SHP77 treated with DMSO at 0.1 percent for 48 hours (cell line): ENCODE results near the gene NSUN2.
"Not testable (repeated sequence)": the region's sequence is repeated elsewhere in the genome, so short reads cannot be mapped to it uniquely, and the experiment has no call there.

Source experiments
- DNase-seq: peaks from one replicate; lab custom pipeline; 2025; lab: John Stamatoyannopoulos, UW

NSUN2 gene

DNA sequence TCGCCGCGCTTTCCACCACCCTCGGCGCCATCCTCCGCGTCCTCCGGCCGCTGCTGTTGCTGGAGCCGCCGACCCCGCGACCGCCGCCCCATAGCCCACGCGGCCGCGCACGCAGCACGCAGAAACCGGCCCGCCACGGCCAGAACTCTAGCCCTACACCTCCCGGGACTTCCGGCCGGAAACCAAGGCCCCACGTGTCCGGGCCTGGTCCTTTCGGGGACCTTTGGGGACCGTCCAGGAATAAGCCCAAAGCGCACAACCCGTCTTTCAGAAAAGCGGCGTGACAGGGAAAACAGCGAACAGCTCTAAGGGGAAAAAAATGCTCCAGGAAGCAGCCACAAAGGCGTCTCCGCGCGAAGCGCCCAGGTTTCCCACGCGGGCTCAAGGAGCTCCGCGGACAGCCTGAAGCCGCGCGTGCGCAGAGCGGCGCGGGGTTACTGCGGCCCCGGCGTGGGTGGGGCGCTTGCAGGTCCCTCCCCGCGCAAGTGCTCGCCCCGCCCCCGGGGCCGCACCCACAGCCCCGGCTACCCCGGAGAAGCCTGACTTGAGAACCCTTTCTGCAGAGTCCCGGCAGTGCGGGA is at the start of gene NSUN2, which contains the start of gene SRD5A1:
NSUN2 (minus strand) TSS at position 157 of the 581 bp plus-strand sequence; CDS start at position 92, 65 bp downstream.
SRD5A1 (plus strand) TSS at position 553 of the 581 bp plus-strand sequence. CDS start 137 bp downstream, outside the sequence.
- peak; percentile 84 for DNase-seq

GRCh38 chr5:6682239-6682638 is 49.4 kb upstream of the NSUN2 start:
- DNase-seq: no peak

DNA sequence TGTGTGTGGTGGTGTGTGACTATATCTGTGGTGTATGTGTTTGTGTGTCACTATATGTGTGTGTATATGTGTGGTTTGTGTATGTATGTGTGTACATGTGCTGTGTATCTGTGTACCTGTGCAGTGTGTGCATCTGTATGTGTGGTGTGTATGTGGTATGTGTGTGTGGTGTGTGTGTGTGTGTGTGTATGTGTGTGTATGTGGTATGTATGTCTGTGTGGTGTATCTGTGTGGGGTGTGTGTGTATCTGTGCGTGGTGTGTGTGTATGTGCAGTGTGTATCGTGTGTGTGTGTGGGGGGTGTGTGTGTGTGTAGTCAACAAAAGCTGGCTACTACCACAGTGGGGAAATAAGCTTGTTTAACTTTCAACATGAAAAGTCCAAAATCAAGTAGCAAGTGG is 48.8 kb upstream of the NSUN2 start:
- no peak for DNase-seq

DNA sequence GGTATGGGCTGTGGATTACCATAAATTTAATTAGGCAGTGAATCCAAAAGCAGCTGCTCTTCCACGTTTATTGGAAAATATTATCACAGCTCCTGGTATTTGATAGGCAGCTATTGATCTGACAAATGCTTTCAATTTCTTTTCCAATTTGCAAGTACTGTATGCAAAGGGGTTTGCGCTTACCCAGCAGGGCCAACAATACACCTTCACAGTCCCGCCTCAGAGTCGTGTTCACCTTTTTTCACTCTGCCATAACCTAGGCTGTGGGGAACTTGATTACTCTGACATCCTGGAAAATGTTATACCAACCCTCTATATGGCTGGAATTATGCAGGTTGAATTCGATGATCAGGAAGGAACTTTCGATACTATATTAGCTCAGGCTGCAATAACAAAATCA is 48.1 kb upstream of the NSUN2 start:
- DNase-seq: no peak

- DNase-seq: no peak
These were observed 45.5 kb upstream of the NSUN2 start for GRCh38 chr5:6678385-6678784.

DNA sequence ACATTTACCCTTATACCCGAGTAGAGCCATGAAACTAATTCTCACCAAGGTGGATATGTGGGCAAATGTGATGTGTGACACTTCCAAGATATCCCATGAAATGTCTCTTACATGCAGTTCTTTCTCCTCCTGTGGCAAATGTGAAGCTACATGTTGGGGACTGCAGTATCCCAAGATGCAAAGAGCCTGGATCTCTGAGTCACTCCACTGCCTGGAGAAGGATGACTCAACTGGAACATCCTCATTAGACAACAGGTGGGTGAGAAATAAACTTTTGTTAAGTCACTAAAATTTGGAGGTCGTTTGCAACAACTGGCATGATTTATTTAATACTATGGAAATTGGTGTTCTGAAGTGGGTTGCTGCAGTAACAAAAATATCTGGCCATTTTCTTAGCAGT is 43.9 kb upstream of the NSUN2 start:
- no peak for DNase-seq

GRCh38 chr5:6675784-6676491 is 43.1 kb upstream of the NSUN2 start:
- DNase-seq: no peak

DNA sequence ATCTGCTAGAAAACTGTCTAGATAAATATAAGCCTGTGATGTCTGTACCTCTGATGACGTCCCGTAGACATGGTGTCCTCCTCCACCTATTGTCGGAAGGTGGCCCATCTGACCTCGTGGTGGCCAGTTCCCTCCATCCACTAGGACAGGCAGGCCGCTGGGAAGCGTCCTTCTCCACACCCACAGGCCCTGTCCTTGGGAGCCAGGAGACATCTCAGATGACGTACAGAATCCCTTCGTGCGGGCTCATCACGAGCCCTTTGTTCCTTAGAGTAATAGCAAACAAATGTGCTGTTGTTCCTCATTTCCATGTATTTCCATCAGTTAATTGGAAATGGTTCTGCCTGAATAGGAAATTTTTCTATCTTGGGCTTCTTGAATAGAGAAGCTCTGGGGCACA is 42.0 kb upstream of the NSUN2 start:
- no peak for DNase-seq

- peak; percentile 31 for DNase-seq
These were observed 41.6 kb upstream of the NSUN2 start for GRCh38 chr5:6674421-6674820.

DNA sequence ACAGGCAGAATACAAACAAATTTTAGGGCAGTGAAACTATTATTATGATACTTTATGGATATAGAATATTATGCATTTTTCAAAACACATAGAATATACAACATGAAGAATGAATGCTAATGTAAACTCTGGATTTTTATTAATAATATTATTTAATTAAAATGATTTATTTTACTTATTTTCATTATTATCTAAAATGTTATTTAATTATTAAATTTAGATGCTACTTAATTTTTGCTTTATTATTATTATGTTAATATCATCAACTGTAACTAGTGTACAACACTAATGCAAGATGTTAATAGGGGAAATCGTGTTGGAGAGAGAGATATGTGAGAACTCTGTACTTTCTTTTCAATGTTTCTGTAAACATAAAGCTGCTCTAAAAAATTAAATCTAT is 41.1 kb upstream of the NSUN2 start:
- DNase-seq: no peak

DNA sequence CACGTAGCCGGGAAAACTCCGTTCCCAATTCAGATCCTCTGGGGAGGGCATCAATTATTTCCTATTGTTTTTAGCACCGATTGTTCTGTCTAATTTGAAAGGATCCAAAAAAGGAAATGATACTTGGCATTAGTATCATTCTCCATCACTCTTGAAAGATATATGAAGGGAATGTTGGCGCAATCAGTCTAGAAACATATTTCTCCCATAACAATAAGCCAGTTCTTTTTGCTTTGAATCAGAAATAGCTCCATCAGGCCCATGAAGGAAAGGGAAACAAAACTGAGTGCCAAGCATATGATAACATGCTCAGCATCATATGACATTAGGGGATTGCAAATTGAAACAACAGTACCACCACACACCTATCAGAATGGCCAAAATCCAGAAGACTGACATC is 40.2 kb upstream of the NSUN2 start:
- DNase-seq: no peak

DNA sequence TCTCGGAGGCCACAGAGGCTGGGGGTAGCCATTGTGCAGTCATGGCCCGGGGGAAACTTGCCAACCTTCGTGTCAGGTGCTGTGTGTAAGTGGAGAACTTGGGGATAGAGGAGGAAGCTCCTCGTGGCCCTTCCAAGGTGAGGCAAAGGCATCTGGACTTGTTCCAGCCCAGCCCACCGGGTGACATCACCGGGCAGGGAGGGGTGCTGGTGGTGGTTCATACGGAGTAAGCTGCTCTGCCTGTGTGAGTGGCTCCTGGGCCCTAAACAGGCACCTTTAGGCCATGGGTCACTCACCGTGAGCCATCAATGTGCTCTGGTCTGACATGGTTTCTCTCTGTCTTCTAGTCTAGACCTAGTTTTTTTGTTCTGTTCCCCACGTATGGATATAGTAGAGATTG is 35.9 kb upstream of the NSUN2 start:
- not testable (repeated sequence) for DNase-seq

DNA sequence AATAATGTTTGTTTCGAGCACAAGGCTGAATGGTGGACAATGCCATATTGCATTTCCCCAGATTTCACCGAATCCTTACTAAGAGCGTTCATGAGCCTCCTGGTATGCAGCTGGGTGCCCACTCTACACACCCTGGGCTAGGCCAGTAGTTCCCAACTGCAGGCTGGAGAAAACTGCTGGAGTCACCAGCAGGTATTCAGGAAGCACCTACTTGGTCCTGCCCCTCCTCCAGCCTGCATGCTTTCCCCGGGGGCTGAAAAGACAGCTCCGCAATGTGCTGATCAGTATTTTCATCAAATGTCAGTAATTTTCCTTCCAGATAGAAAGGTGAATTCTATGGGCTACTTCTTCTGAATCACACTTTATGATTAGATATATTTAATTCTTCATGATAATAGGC is 34.8 kb upstream of the NSUN2 start:
- DNase-seq: no peak

DNA sequence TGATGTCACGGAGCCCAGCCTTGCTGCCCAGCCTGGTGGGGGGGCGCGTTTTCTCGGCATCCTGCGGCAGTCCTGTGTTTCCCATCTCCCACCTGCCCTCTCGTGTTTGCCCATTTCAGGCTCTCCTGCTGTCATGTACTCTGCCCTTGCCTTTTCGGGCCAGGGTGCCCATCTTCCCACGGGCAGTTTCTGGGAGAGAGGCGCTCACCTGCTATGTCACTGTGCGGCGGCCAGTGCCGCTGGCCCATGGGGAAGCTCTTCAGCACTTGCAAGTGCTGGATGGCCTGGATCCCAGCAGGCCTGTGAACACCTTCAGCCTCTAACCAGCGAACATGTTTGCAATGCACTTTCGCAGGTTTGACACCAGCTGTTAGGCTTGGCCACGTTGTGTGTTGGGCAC is 33.9 kb upstream of the NSUN2 start:
- no peak for DNase-seq

- no peak for DNase-seq
These were observed 27.8 kb upstream of the NSUN2 start for GRCh38 chr5:6660688-6661087.

DNA sequence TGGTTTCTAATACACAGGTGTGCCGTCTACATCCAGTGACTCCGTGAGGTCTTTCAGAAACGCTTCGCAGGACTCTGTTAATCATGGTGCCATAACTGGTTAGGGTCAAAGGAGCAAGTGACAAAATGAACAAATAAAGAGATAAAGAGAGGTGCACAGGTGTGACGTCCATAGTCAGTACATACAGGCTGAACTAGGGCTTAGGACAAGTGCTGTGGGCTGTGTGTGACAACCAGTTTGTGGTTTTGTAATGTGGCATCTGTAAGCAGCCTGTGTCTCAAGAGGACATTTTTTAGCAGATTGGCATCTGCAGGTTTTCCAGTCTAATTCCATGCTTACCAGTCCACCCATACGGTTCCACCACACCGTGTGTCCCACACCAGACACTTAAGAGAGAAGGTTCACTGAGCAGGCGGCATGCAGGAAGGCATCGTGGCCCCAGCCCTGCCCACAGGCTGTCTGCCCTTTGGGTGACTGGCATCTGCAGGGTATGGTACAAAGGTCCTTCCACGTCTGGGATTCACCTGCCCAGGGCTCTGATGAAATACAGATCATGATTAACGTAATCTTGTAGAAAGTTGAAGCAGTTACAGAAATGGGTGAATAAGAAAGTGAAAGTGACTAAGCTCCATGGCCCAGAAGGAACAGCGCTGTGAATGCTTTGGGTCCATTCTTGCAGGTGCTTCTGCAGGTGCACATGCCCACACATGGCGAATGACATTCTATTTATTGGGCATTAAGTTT is 27.3 kb upstream of the NSUN2 start:
- no peak for DNase-seq

GRCh38 chr5:6656680-6657079 is 23.8 kb upstream of the NSUN2 start:
- no peak for DNase-seq

DNA sequence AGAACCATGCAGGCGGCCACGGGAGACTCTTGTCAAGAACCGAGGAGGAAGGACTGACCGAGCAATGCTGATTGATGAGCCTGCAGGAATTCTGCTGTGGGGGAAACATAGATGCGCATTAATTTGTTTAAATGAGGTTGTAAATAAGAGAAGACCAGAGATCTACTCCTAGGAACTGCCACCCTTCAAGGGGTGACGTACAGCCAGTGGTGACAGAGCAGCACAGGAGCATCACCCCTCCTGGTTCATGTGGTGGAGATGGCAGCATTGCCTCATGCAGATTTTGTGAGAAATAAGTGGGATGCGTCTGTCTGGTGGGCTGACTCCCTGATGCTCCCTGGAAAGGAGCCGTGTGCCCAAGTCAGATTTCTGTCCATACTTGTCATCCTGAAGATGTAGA is 22.6 kb upstream of the NSUN2 start:
- DNase-seq: no peak

DNA sequence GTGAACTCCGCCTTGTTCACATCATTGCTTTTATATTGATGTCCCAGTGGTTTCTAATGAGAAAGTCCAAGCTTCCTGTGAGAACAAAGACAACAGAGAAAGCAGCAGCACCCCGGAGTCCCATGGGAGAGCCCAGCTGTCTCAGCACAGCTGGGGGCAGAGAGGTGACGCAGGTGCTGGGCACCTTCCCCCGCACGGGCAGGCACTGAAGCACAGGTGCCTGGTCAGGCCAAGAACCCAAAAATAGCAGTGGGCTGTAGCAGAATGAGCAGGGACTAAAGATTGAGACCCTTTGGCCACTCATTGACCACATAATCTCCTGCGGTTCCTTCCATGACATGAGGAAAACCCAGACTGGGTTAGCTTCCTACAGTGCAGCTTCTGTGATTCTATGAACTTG is 19.2 kb upstream of the NSUN2 start:
- DNase-seq: no peak

- DNase-seq: no peak
These were observed 16.8 kb upstream of the NSUN2 start for GRCh38 chr5:6649681-6650080.

- DNase-seq: no peak
These were observed 16.3 kb upstream of the NSUN2 start for GRCh38 chr5:6649186-6649585.

DNA sequence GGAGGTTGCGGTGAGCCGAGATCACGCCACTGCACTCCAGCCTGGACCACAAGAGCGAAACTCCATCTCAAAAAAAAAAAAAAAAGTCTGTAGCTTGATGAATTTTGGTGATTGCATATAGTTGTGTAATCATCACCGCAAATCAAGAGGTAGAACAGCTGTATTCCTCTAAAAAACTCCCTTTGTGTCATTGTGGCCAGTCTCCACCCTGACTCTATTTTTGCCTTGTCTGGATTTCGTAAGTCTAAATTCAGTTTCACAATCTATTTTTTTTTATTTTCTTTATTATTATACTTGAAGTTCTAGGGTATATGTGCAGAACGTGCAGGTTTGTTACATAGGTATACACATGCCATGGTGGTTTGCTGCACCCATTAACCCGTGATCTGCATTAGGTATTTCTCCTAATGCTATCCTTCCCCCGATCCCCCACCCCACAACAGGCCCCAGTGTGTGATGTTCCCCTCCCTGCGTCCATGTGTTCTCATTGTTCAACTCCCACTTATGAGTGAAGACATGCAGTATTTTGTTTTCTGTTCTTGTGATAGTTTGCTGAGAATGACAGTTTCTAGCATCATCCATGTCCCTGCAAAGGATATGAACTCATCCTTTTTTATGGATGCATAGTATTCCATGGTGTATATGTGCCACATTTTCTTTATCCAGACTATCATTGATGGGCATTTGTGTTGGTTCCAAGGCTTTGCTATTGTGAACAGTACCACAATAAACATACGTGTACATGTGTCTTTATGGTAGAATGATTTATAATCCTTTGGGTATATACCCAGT is 12.9 kb upstream of the NSUN2 start:
- not testable (repeated sequence) for DNase-seq
